HCT116 (cell line): ENCODE measurements around the gene STARD4. TPM values are rescaled to one million over a fixed set of nuclear protein-coding genes. Genes with fewer than 3 reads are reported as not detected.

Source experiments
- ATAC-seq: fragments of 200-7000 bp; cut with Tn5 transposase; 2 replicates; pipeline ENCODE4 v1.9.1; 2020; ENCODE audit warnings: mild to moderate bottlenecking, moderate library complexity
- BruUV-seq: library from RNA; stranded (reverse); fragments of 400-500 nt; replicated peaks from 2 replicates; lab custom pipeline; 2021; lab: Mats Ljungman, UMichigan
- CTCF ChIA-PET: fragments of 300-600 bp; sonication (Branson Sonifier 250); formaldehyde crosslinking; loops from one replicate; lab custom pipeline; 2021; ENCODE audit warnings: antibody characterized with exemption; lab: Charles Lee
- POLR2A ChIA-PET: fragments of 300-600, 350-600 bp; sonication (Branson Sonifier 250); formaldehyde crosslinking; loops from one replicate; lab custom pipeline; 2021; ENCODE audit warnings: antibody characterized with exemption; lab: Charles Lee
- RAD21 ChIA-PET, 2 experiments: fragments of 300-600 bp; sonication (Branson Sonifier 250); formaldehyde crosslinking; loops; one replicate each; lab custom pipeline; 2023; ENCODE audit warnings: low total read pairs in 2 of 2; ENCODE audit not compliant: uncharacterized antibody in 2 of 2, unreplicated experiment in 2 of 2, low non-redundant PET in 1 of 2; lab: Charles Lee
- DNase-seq: peaks from one replicate; pipeline ENCODE4 v3.0.0-alpha.2; 2010; ENCODE audit warnings: low read depth, low spot score
- H2AFZ ChIP-seq: fragments of 200-600 bp; shearing (Covaris generic), sonication (generic); 2 replicates; pipeline ENCODE4 v1.6.1; 2017; ENCODE audit warnings: low read depth, mixed run types, mixed read lengths, antibody characterized with exemption, low read length; ENCODE audit not compliant: poor library complexity, severe bottlenecking
- H3K27ac ChIP-seq: 2 replicates; pipeline ENCODE4 v1.5.1; 2012; ENCODE audit warnings: low read depth, low read length
- H3K27me3 ChIP-seq: fragments of 200-600 bp; sonication (generic); 2 replicates; pipeline ENCODE4 v1.6.1; 2016; ENCODE audit warnings: mixed run types, low read length, mixed read lengths; ENCODE audit not compliant: insufficient read depth
- H3K36me3 ChIP-seq, 2 experiments: fragments of 200-500 bp in 1 of 2; fragments of 200-600 bp in 1 of 2; sonication (Bioruptor generic) in 1 of 2; sonication (generic) in 1 of 2; 2 replicates each; pipeline versions ENCODE4 v1.5.1 to v1.6.1; 2014 to 2016; ENCODE audit warnings: low read length in 2 of 2, inconsistent platforms in 1 of 2, mixed read lengths in 1 of 2, mixed run types in 1 of 2; ENCODE audit not compliant: insufficient read depth in 2 of 2, control insufficient read depth in 1 of 2
- H3K4me1 ChIP-seq, 2 experiments: fragments of 200-600 bp in 1 of 2; sonication (generic) in 1 of 2; 2 replicates each; pipeline versions ENCODE4 v1.5.1 to v1.6.1; 2012 to 2017; ENCODE audit warnings: low read length in 2 of 2, inconsistent platforms in 1 of 2, mild to moderate bottlenecking in 1 of 2, mixed read lengths in 1 of 2, mixed run types in 1 of 2, moderate library complexity in 1 of 2; ENCODE audit not compliant: insufficient read depth in 2 of 2, control insufficient read depth in 1 of 2
- H3K4me2 ChIP-seq: fragments of 200-600 bp; sonication (generic); 2 replicates; pipeline ENCODE4 v1.6.1; 2017; ENCODE audit warnings: mixed run types, low read length, mixed read lengths
- H3K4me3 ChIP-seq, 2 experiments: fragments of 200-600 bp in 1 of 2; sonication (generic) in 1 of 2; replicated peaks in 1 of 2; 2 replicates each; pipeline ENCODE4 v1.5.1; 2011 to 2016; ENCODE audit warnings: low read length in 2 of 2, control low read depth in 1 of 2, low read depth in 1 of 2, mild to moderate bottlenecking in 1 of 2, mixed read lengths in 1 of 2, mixed run types in 1 of 2
- H3K79me2 ChIP-seq: fragments of 200-600 bp; sonication (generic); 2 replicates; pipeline ENCODE4 v1.6.1; 2017; ENCODE audit warnings: mild to moderate bottlenecking, mixed run types, low read length, moderate library complexity, mixed read lengths; ENCODE audit not compliant: insufficient read depth
- H3K9ac ChIP-seq: fragments of 200-600 bp; sonication (generic); 2 replicates; pipeline ENCODE4 v1.6.1; 2016; ENCODE audit warnings: low read length, mixed read lengths
- H3K9me2 ChIP-seq: fragments of 200-600 bp; sonication (generic), shearing (Covaris generic); 2 replicates; pipeline ENCODE4 v1.6.1; 2017; ENCODE audit warnings: mixed run types, mild to moderate bottlenecking, moderate library complexity; ENCODE audit not compliant: insufficient read depth
- H3K9me3 ChIP-seq, 2 experiments: fragments of 200-500 bp in 1 of 2; fragments of 200-600 bp in 1 of 2; sonication (Bioruptor generic) in 1 of 2; sonication (generic) in 1 of 2; 2 replicates each; pipeline ENCODE4 v1.6.1; 2014 to 2017; ENCODE audit warnings: low read length in 2 of 2, mixed read lengths in 2 of 2, inconsistent platforms in 1 of 2, low read depth in 1 of 2, mild to moderate bottlenecking in 1 of 2, mixed run types in 1 of 2, moderate library complexity in 1 of 2; ENCODE audit not compliant: control insufficient read depth in 1 of 2, insufficient read depth in 1 of 2
- H4K20me1 ChIP-seq: fragments of 200-600 bp; sonication (generic), shearing (Covaris generic); 2 replicates; pipeline ENCODE4 v1.6.1; 2017; ENCODE audit warnings: mixed run types, mild to moderate bottlenecking, moderate library complexity; ENCODE audit not compliant: insufficient read depth
- ATF3 ChIP-seq: IDR thresholded peaks from 2 replicates; pipeline ENCODE4 v1.6.1; 2012
- CBX3 ChIP-seq: IDR thresholded peaks from 2 replicates; pipeline ENCODE4 v1.6.1; 2012; ENCODE audit warnings: low read depth
- CEBPB ChIP-seq: IDR thresholded peaks from 2 replicates; pipeline ENCODE4 v1.6.1; 2012; ENCODE audit warnings: low read depth
- POLR2A ChIP-seq: IDR thresholded peaks from 2 replicates; pipeline ENCODE4 v1.7.0; 2011; ENCODE audit warnings: borderline replicate concordance; ENCODE audit not compliant: insufficient read depth, insufficient read length; ENCODE audit errors: extremely low read depth
- POLR2AphosphoS5 ChIP-seq: IDR thresholded peaks from 2 replicates; pipeline ENCODE4 v1.6.1; 2011; ENCODE audit warnings: mild to moderate bottlenecking, low read depth, low read length, moderate library complexity
- SP1 ChIP-seq: IDR thresholded peaks from 2 replicates; pipeline ENCODE4 v1.6.1; 2012; ENCODE audit warnings: low read depth
- SRF ChIP-seq: IDR thresholded peaks from 2 replicates; pipeline ENCODE4 v1.6.1; 2012; ENCODE audit warnings: low read depth
- ZFX ChIP-seq: fragments of 450-650 bp; IDR thresholded peaks from 2 replicates; pipeline ENCODE4 v1.6.1; 2017
- intact Hi-C: fragments of 100-400 bp; cut with micrococcal nuclease; formaldehyde crosslinking; loops from 2 replicates; pipeline ENCODE4 v1.10.0; 2022
- total RNA-seq: library from RNA; stranded (reverse); gene quantifications from one replicate; pipeline ENCODE4 v1.2.1, GENCODE V29; 2021; ENCODE audit not compliant: unreplicated experiment
- TF ChIP-seq, protein P1 (sequence below): IDR thresholded peaks from 2 replicates; pipeline ENCODE4 v1.6.1; 2012; ENCODE audit warnings: low read depth

STARD4 gene
- total RNA-seq, 1 experiment from 2014 or later = 44.3 TPM

DNA sequence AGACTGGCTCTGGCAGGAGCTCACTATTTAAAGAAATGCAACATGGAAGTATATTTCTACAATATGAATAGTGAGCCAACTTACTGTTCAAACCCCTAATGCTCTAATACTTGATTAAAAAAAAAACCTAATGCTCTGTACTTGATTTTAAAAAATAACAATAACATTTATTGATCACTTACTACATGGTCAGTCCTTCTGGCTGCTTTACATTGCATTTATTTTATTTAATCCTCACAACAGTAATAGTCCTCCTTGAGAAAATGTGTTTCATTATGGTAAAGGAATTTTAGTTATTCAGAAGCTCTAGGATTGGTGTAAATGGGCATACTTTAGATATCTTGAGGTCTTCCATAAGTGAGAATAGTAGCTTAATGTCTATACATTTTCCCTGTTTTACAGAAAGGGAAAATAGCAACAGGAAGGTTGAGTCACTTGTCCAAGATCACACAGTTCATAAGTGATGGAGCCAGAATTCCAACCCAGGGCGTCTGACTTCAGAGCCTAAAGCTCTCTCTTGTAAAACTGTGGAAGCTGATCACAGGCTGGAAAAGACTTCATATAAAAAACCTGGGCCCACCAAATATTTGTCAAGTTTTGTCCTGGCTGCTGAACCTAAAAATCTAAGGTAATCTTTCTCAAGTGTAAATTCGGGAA, 1.0 kb downstream of the STARD4 start:
- no peaks in the 10 kb centered on the region for H3K27me3 ChIP-seq
- no peaks in the 10 kb centered on the region for H3K9me2 ChIP-seq
- H3K9ac ChIP-seq = peak overlapping the region; percentile 73
- H3K79me2 ChIP-seq = peaks cover 47% of the 10 kb centered on the region; the same call in 1 of the 2 replicates
- POLR2A ChIA-PET = no interaction called here
- peak overlapping the region; percentile 89 for H3K27ac ChIP-seq
- RAD21 ChIA-PET = no interaction called here
- H2AFZ ChIP-seq = no peak overlapping the region
- intact Hi-C loops = no loop called here
- peak overlapping the region; percentile 76 to 83 for H3K4me3 ChIP-seq
- peak overlapping the region; percentile 79 for H3K4me2 ChIP-seq
- TF ChIP-seq POLR2A (no peak), ZFX (no peak), POLR2AphosphoS5 (no peak), SP1 (no peak), CEBPB (no peak), CBX3 (no peak), SRF (no peak), ATF3 (no peak)
- TF ChIP-seq, protein P1, sequence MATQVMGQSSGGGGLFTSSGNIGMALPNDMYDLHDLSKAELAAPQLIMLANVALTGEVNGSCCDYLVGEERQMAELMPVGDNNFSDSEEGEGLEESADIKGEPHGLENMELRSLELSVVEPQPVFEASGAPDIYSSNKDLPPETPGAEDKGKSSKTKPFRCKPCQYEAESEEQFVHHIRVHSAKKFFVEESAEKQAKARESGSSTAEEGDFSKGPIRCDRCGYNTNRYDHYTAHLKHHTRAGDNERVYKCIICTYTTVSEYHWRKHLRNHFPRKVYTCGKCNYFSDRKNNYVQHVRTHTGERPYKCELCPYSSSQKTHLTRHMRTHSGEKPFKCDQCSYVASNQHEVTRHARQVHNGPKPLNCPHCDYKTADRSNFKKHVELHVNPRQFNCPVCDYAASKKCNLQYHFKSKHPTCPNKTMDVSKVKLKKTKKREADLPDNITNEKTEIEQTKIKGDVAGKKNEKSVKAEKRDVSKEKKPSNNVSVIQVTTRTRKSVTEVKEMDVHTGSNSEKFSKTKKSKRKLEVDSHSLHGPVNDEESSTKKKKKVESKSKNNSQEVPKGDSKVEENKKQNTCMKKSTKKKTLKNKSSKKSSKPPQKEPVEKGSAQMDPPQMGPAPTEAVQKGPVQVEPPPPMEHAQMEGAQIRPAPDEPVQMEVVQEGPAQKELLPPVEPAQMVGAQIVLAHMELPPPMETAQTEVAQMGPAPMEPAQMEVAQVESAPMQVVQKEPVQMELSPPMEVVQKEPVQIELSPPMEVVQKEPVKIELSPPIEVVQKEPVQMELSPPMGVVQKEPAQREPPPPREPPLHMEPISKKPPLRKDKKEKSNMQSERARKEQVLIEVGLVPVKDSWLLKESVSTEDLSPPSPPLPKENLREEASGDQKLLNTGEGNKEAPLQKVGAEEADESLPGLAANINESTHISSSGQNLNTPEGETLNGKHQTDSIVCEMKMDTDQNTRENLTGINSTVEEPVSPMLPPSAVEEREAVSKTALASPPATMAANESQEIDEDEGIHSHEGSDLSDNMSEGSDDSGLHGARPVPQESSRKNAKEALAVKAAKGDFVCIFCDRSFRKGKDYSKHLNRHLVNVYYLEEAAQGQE = no peak
- ATAC-seq (no peak), DNase-seq (no peak)
- CTCF ChIA-PET = interaction anchor here (1.0 to 1.5 kb wide), 2 partner anchors 20 kb away, joined by 3 to 8 read pairs; no protein-coding TSS in a partner anchor
- no peaks in the 10 kb centered on the region for H3K36me3 ChIP-seq
- H3K9me3 ChIP-seq = no peaks in the 10 kb centered on the region
- BruUV-seq = TSS peak; percentile 49
- H3K4me1 ChIP-seq = peaks cover 13 to 22% of the 10 kb centered on the region in 2 experiments
- H4K20me1 ChIP-seq = no peaks in the 10 kb centered on the region
